Ascending aorta (tissue), 2 donors: ENCODE measurements around the gene PDE4A. TPM values are rescaled to one million over a fixed set of nuclear protein-coding genes. Genes with fewer than 3 reads are reported as not detected.

Experiments used
- DNase-seq, 2 donors: peaks; one replicate each; pipeline ENCODE4 v3.0.0-alpha.2; 2019; ENCODE audit warnings: low spot score in 2 of 2
- H3K27ac ChIP-seq, 2 donors: fragments of 200-600 bp; sonication (generic); one replicate each; pipeline ENCODE4 v1.5.1; 2016 to 2017; ENCODE audit warnings: mild to moderate bottlenecking in 1 of 2
- H3K27me3 ChIP-seq: fragments of 200-600 bp; sonication (generic); one replicate; pipeline ENCODE4 v1.5.1; 2017
- H3K36me3 ChIP-seq, 2 donors: fragments of 200-600 bp; sonication (generic); one replicate each; pipeline ENCODE4 v1.5.1; 2016
- H3K4me1 ChIP-seq, 2 donors: fragments of 200-600 bp; sonication (generic); one replicate each; pipeline ENCODE4 v1.5.1; 2016 to 2017; ENCODE audit warnings: mild to moderate bottlenecking in 1 of 2
- H3K4me3 ChIP-seq, 2 donors: fragments of 200-600 bp; sonication (generic); one replicate each; pipeline ENCODE4 v1.5.1; 2016 to 2017; ENCODE audit warnings: mild to moderate bottlenecking in 1 of 2
- H3K9me3 ChIP-seq, 2 donors: fragments of 200-600 bp; sonication (generic); one replicate each; pipeline ENCODE4 v1.5.1; 2016
- CTCF ChIP-seq, 3 experiments: fragments of 200-600 bp in 2 of 3; fragments of 450-650 bp in 1 of 3; sonication (generic) in 2 of 3; IDR thresholded peaks; one replicate each; pipeline ENCODE4 v1.5.1; 2016 to 2019; ENCODE audit warnings: antibody characterized with exemption in 3 of 3, mild to moderate bottlenecking in 1 of 3, moderate library complexity in 1 of 3
- intact Hi-C: fragments of 100-400 bp; cut with DNase I; formaldehyde crosslinking; loops from one replicate; pipeline ENCODE4 v1.15.1; 2023
- total RNA-seq: library from RNA; depleted of rRNA; stranded (reverse); fragments of >200 nt; gene quantifications from one replicate; pipeline ENCODE4 v1.1.0, GENCODE V29; 2016

The PDE4A gene
- total RNA-seq, 1 donor from 2014 or later = 59.9 TPM

- Histone ChIP-seq H3K4me3 (peak overlapping the region; percentile 67 to 73), H3K4me1 (peaks cover 0 to 9% of the 10 kb centered on the region in 2 donors), H3K9me3 (no peaks in the 10 kb centered on the region), H3K36me3 (no peaks in the 10 kb centered on the region), H3K27ac (peak overlapping the region; percentile 31 to 56), H3K27me3 (no peaks in the 10 kb centered on the region)
- DNase-seq = peak; percentile 85 to 97
- intact Hi-C loops = loop anchor here (1.0 to 2.0 kb wide), 3 partner anchors 24 to 90 kb away; partner anchors contain the start of genes CDC37, CDKN2D and KEAP1
- peak; percentile 18 to 91 (median 85) for TF ChIP-seq CTCF (IDR thresholded peaks at IDR 0.05)
These were observed 58.6 kb downstream of the PDE4A start for GRCh38 chr19:10478903-10479384.

- H3K27me3 ChIP-seq = no peaks in the 10 kb centered on the region
- intact Hi-C loops = no loop called here
- no peaks in the 10 kb centered on the region for H3K4me1 ChIP-seq
- peaks cover 54 to 70% of the 10 kb centered on the region in 2 donors for H3K36me3 ChIP-seq
- H3K4me3 ChIP-seq = no peak overlapping the region
- H3K27ac ChIP-seq = no peak overlapping the region
- no peak for DNase-seq
- no peaks in the 10 kb centered on the region for H3K9me3 ChIP-seq
- TF ChIP-seq CTCF (IDR thresholded peaks at IDR 0.05) = no peak
These were observed 66.2 kb downstream of the PDE4A start for GRCh38 chr19:10486551-10486950.

- Histone ChIP-seq H3K27me3 (no peaks in the 10 kb centered on the region), H3K4me1 (no peaks in the 10 kb centered on the region), H3K36me3 (peaks cover 83 to 87% of the 10 kb centered on the region in 2 donors), H3K9me3 (no peaks in the 10 kb centered on the region), H3K4me3 (no peak overlapping the region), H3K27ac (no peak overlapping the region)
- intact Hi-C loops = no loop called here
- DNase-seq = no peak
- no peak for TF ChIP-seq CTCF (IDR thresholded peaks at IDR 0.05)
These were observed 71.2 kb downstream of the PDE4A start for GRCh38 chr19:10491472-10492047.

GRCh38 chr19:10497371-10497770 lies 77.0 kb downstream of the PDE4A start:
- no peak for DNase-seq
- Histone ChIP-seq H3K4me1 (peaks cover 3 to 22% of the 10 kb centered on the region in 2 donors), H3K4me3 (no peak overlapping the region), H3K36me3 (peaks cover 41 to 55% of the 10 kb centered on the region in 2 donors), H3K27me3 (no peaks in the 10 kb centered on the region), H3K27ac (no peak overlapping the region), H3K9me3 (no peaks in the 10 kb centered on the region)
- intact Hi-C loops = loop anchor here (5.0 kb wide), 1 partner anchor 125 kb away; no protein-coding TSS in a partner anchor
- TF ChIP-seq CTCF (IDR thresholded peaks at IDR 0.05) = no peak

DNA sequence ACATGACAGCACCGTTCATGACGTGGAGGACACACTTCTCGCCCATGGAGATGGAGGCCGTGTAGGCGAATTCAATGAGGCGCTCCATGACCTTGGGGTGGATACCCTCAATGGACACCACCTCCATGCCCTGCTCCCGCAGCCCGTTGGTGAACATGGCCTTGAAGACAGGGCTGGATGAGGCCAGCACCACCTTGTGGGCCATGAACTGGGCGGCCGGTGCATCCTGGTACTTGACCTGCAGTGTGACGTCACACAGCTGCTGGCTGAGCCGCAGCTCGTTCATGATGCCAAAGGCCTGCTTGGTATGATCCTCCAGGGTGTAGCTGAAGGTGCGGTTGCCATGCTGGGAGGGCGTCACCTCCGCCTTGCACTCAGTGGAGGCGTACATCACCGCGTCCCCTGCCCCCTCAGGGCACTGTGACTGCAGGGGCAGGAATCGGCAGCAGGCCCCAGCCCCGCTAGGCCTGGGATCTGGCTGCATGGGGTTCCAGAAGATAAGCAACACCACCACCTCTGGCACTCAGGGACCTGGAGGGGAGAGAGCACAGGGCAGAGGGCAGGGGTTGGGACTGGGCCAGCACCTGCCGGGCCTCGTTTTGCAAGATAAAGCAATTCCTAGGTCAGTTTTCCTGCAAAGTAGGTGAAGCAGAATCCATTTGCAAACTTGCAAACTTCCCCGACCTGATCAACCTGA lies 79.4 kb downstream of the PDE4A start:
- Histone ChIP-seq H3K27me3 (no peaks in the 10 kb centered on the region), H3K4me1 (peaks cover 3 to 22% of the 10 kb centered on the region in 2 donors), H3K4me3 (no peak overlapping the region), H3K36me3 (peaks cover 29 to 42% of the 10 kb centered on the region in 2 donors), H3K27ac (no peak overlapping the region), H3K9me3 (no peaks in the 10 kb centered on the region)
- no peak for TF ChIP-seq CTCF (IDR thresholded peaks at IDR 0.05)
- intact Hi-C loops = loop anchor here (5.0 kb wide), 2 partner anchors 123 to 153 kb away; partner anchors contain the start of gene ILF3
- no peak for DNase-seq
